GM12892 (cell line): ENCODE measurements around the gene FGF1.

Experiments used
- POLR2A ChIP-seq: IDR thresholded peaks from 2 replicates; pipeline ENCODE4 v1.6.1; 2011; ENCODE audit warnings: low read depth, low read length, control low read depth
- POLR2AphosphoS5 ChIP-seq: IDR thresholded peaks from 2 replicates; pipeline ENCODE4 v1.6.1; 2011; ENCODE audit warnings: low read depth, low read length, control low read depth
- TAF1 ChIP-seq: IDR thresholded peaks from 2 replicates; pipeline ENCODE4 v1.6.1; 2011; ENCODE audit warnings: low read depth, mild to moderate bottlenecking, control low read depth, low read length, borderline replicate concordance

DNA sequence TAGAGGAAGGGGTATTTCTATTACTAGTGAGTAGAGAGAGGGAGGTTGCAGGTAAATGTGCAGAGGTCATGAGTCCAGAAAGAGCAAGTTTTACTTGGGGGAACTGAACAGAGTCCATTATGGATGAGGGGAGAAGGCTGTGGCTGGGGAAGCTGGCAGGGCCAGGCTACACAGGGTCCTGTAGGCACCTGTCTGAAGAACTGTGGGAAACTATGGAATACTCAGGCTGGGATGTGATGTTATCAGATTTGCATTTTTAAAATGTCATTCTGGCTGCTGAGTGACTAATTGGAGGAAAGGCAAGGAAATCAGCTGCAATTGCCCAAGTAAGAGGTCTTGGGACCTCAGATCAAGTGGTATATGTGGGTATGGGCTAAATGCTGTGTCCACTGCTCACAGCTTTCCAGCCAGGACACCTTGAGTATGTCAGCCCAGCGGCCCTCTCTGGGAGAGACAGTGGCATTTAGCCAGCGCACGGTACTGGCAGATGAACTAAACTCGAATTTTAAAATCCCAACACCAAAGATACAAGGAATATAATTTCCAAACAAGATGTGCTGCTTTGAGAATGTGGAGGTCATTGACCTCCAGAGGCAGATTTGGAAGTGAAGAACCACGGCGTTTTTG is 49.1 kb downstream of the FGF1 start:
- TF ChIP-seq POLR2A = no peak
- no peak for TF ChIP-seq POLR2AphosphoS5
- TF ChIP-seq TAF1 = no peak
